Limb (tissue), 2 donors: ENCODE measurements around the gene PRDM1.

Source experiments
- DNase-seq, 2 donors: peaks; one replicate each; pipeline ENCODE4 v3.0.0-alpha.2; 2016; ENCODE audit errors: extremely low spot score in 2 of 2

PRDM1 gene

DNA sequence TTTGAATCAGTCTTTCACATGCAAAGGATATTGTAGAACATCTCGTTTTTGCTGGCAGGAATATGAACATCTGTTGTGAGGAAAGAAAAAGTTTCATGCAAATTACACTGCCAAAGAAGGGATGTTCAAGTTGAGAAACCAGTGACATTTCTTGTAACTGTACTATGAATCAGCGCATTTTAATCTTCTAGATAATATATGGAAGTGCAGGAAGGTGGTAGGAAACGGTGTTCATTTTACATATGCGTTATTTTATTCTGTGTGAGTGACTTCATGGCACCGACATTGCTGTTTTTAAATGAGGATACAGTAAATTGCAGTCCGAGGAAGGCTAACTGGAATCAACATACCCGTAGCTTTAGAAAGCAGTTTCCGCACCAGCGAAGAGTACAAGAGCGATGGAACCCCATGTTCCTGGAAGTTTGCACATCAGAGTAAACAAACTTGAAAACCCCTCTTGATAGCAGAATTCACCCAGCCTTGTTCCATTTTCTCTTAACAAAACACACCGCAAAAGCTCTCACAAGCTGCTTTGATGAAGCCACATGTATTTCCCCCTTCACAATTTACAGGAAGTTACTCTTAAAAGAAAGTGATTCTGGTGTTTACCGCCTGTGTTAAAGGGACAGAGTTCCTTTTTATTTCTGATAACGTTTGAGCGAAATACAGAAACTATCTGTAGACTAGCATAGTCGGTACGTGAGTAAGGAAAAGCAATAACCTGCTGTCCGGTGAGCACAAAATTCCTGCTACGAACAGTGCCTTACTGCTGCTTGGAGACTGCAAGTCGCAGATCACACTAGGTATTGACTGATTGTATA is 11.5 kb downstream of the PRDM1 start:
- DNase-seq, result no peak

- no peak for DNase-seq
Observed at GRCh38 chr6:106098383-106099234, 12.5 kb downstream of the PRDM1 start.

GRCh38 chr6:106099235-106099537 is 13.1 kb downstream of the PRDM1 start:
- DNase-seq, result no peak

DNA sequence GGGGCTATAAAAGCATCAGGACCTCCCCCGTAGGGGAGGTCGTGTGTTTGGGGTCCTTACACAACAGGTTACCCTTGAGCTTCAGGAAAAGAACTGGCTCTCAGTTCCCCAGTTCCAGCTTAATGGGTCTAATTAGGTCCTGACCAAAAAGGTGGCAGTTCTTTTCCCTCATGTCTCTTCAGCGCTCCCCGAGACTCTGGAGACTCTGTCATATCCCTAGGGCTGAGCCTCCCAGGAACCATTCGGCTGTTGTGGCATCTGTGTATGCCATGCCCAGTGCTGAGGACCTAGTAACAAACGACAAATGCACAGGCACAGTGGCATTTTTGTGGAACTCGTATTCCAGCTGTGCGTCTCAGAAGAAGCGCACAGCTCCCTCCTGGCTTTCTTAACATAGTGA is 14.6 kb downstream of the PRDM1 start:
- no peak for DNase-seq

DNA sequence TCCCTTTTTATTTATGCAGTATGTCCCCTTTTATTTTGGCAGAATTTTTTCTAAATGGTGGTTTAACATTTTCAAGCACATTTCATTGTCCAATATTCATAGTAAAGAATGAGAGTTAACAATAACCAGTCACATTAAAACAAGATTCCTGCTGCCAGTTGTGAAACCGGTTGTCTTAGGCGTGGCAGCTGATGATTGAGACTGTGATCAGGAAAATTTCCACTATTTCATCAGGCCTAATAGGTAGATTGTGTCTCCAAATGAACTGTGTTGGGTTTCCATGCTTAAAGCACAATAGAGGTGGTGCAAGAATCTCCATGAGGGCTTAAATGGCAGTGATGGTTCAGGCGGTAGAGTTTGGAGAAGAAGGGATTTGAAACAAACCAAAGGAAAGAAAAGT is 15.3 kb downstream of the PRDM1 start:
- no peak for DNase-seq

DNA sequence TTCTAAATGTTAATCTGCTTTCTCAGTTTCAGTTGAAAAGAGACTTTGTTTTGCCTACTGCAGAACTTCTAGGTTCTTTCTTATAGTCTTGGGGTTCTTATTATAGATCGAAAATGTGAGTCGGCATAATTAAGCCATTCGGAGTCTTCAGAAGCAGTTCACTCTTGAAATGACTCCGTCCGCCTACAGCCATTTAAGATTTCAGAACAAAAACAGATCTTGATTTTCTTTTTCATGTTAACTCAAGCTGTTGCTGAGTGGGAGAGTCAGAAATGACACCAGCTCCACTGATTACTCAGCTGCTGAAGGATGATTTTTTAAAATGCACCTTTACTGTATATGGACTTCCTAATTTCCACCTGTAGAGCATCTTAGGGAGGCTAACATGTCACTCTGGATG is 15.9 kb downstream of the PRDM1 start:
- DNase-seq, result no peak

DNA sequence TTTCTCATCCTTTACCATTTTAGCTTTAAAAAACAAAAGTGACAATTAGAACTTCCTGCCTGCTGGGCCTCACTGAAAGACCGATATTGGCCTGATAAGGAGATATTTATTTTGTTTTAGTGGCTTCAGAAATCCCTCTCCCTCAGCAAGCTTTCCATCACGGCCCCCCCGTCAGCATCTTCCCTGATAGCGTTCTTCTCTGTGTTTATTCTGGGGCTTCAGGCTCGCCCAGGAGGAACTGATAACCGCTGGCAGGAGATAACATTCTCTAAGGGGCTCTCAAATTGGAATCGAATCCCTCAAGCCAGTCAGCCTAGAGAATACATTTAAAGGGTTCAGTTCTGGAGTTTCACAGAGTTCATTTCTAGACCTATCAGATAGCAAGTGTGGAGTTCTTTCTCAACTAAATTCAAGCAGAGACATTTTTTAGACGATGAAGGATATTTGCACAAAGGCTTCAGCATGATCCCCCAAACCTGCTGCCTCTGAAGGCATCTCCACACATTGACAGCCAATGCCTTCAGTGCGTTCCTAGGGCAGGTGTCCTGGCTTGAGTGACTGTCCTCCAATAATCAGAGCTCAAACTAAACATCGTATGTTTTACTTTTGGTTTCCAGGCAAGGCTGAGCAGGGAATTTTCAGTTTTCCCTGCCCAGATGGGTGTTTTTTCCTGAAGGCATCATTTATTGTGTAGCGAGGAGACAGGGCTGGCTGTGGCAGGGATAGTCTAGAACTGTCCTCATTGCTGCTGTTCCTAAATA is 17.0 kb downstream of the PRDM1 start:
- no peak for DNase-seq

- no peak for DNase-seq
Observed at GRCh38 chr6:106103728-106104109, 17.6 kb downstream of the PRDM1 start.

- DNase-seq, result no peak
Observed at GRCh38 chr6:106104476-106104875, 18.3 kb downstream of the PRDM1 start.

DNA sequence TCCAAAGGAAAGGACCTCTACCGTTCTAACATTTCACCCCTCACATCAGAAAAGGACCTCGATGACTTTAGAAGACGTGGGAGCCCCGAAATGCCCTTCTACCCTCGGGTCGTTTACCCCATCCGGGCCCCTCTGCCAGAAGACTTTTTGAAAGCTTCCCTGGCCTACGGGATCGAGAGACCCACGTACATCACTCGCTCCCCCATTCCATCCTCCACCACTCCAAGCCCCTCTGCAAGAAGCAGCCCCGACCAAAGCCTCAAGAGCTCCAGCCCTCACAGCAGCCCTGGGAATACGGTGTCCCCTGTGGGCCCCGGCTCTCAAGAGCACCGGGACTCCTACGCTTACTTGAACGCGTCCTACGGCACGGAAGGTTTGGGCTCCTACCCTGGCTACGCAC is 18.8 kb downstream of the PRDM1 start:
- DNase-seq, result no peak

GRCh38 chr6:106105493-106105892 is 19.4 kb downstream of the PRDM1 start:
- no peak for DNase-seq

DNA sequence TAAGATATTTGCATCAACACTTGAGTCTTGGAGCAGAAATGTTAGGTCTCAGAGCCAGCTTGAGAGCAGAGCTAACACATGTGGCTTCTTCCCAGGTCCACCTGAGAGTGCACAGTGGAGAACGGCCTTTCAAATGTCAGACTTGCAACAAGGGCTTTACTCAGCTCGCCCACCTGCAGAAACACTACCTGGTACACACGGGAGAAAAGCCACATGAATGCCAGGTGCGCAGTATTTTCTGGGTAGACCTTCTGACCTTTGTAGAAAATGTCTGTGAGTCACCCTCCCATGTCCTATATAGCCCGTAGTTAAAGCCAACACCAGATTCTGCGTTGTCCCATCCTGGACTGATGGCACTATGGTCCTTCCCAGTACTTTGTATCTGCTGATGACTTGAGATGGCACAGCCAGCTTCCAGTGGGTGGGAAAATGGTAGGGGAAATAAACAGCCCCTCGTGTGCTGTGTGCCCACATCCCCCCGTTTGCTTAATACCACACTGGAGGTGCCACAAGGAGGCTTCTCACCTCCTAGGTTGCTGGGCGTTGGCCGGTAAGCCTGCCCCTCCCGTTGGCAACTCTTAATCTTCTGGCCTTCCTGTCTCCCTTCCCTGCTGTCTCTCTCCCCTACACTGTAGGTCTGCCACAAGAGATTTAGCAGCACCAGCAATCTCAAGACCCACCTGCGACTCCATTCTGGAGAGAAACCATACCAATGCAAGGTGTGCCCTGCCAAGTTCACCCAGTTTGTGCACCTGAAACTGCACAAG is 20.3 kb downstream of the PRDM1 start:
- no peak for DNase-seq

DNA sequence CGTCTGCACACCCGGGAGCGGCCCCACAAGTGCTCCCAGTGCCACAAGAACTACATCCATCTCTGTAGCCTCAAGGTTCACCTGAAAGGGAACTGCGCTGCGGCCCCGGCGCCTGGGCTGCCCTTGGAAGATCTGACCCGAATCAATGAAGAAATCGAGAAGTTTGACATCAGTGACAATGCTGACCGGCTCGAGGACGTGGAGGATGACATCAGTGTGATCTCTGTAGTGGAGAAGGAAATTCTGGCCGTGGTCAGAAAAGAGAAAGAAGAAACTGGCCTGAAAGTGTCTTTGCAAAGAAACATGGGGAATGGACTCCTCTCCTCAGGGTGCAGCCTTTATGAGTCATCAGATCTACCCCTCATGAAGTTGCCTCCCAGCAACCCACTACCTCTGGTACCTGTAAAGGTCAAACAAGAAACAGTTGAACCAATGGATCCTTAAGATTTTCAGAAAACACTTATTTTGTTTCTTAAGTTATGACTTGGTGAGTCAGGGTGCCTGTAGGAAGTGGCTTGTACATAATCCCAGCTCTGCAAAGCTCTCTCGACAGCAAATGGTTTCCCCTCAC is 21.0 kb downstream of the PRDM1 start:
- no peak for DNase-seq

DNA sequence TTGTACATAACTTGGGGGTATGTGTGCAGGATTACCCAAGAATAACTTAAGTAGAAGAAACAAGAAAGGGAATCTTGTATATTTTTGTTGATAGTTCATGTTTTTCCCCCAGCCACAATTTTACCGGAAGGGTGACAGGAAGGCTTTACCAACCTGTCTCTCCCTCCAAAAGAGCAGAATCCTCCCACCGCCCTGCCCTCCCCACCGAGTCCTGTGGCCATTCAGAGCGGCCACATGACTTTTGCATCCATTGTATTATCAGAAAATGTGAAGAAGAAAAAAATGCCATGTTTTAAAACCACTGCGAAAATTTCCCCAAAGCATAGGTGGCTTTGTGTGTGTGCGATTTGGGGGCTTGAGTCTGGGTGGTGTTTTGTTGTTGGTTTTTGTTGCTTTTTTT is 22.0 kb downstream of the PRDM1 start:
- DNase-seq, result no peak

- DNase-seq, result no peak
Observed at GRCh38 chr6:106109029-106109428, 22.9 kb downstream of the PRDM1 start.

GRCh38 chr6:106110164-106110826 is 24.2 kb downstream of the PRDM1 start:
- no peak for DNase-seq

- no peak for DNase-seq
Observed at GRCh38 chr6:106112433-106112832, 26.3 kb downstream of the PRDM1 start.

- DNase-seq, result no peak
Observed at GRCh38 chr6:106113256-106113959, 27.3 kb downstream of the PRDM1 start.

GRCh38 chr6:106114492-106114891 is 28.4 kb downstream of the PRDM1 start:
- DNase-seq, result no peak

GRCh38 chr6:106115286-106115685 is 29.1 kb downstream of the PRDM1 start:
- DNase-seq, result no peak
